ENCODE results near the gene SEPTIN8.

DNA sequence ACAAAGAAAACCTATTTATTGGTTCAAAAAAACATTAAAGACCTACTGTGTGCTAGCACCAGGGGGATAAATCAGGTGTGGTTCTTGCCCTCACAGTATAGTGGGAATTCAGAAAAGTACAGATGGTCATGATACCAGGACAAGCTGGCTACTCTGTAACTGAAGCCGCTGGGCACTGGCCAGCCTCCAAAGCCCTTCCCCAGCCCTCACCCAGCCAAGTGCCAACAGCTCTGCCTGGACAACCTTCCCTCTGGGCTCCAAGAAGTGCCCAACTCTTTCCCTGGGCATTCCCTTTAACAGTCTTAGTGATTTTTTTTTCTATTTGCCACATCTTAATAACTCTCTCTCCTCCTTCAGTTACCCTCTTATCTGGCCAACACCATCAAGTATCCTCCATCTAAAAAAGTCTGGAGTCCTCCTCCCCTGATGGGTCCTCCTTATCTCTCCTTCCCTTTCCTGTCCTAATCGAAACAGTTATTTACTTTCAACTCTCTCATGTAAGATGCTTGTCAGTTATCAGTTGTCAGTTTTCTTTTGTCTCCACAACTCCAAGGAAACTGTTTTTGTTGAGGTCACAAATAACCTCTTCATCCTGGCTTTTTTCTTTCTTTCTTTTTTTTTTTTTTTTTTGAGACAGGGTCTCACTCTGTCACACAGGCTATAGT lies 13.3 kb upstream of the SEPTIN8 start:
- TF ChIP-seq, protein P1, sequence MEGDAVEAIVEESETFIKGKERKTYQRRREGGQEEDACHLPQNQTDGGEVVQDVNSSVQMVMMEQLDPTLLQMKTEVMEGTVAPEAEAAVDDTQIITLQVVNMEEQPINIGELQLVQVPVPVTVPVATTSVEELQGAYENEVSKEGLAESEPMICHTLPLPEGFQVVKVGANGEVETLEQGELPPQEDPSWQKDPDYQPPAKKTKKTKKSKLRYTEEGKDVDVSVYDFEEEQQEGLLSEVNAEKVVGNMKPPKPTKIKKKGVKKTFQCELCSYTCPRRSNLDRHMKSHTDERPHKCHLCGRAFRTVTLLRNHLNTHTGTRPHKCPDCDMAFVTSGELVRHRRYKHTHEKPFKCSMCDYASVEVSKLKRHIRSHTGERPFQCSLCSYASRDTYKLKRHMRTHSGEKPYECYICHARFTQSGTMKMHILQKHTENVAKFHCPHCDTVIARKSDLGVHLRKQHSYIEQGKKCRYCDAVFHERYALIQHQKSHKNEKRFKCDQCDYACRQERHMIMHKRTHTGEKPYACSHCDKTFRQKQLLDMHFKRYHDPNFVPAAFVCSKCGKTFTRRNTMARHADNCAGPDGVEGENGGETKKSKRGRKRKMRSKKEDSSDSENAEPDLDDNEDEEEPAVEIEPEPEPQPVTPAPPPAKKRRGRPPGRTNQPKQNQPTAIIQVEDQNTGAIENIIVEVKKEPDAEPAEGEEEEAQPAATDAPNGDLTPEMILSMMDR (IDR thresholded peaks at IDR 0.05) = no peak
- no peak for TF ChIP-seq ZFX (IDR thresholded peaks at IDR 0.05; ENCODE audit: borderline replicate concordance)

Measured in 22Rv1 (cell line).